Heart left ventricle (tissue), 16 donors: Measurements from ENCODE around the gene HOXB3. TPM values are rescaled to one million over a fixed set of nuclear protein-coding genes. Genes with fewer than 3 reads are reported as not detected.

ENCODE experiments used
- ATAC-seq, 4 donors: fragments of 200-7000 bp; cut with Tn5 transposase; one replicate each; pipeline ENCODE4 v1.9.1; 2020 to 2022; ENCODE audit warnings: moderate library complexity in 4 of 4, mild to moderate bottlenecking in 3 of 4, moderate number of reproducible peaks in 1 of 4
- DNase-seq, 5 donors: peaks; one replicate each; pipeline ENCODE4 v3.0.0-alpha.2; 2020
- H3K27ac ChIP-seq, 12 donors: fragments of 200-600 bp; sonication (generic) in 4 of 12; one replicate each; pipeline versions ENCODE4 v1.5.0 to v1.8.0; 2016 to 2022; ENCODE audit warnings: mild to moderate bottlenecking in 2 of 12
- H3K27me3 ChIP-seq, 9 donors: fragments of 200-600 bp; sonication (generic) in 2 of 9; one replicate each; pipeline versions ENCODE4 v1.5.1 to v1.8.0; 2016 to 2022; ENCODE audit warnings: mild to moderate bottlenecking in 3 of 9
- H3K36me3 ChIP-seq, 9 donors: fragments of 200-600 bp; sonication (generic) in 2 of 9; one replicate each; pipeline versions ENCODE4 v1.5.0 to v1.8.0; 2018 to 2022; ENCODE audit warnings: mild to moderate bottlenecking in 2 of 9
- H3K4me1 ChIP-seq, 12 donors: fragments of 200-600 bp; sonication (generic) in 4 of 12; one replicate each; pipeline versions ENCODE4 v1.5.0 to v1.8.0; 2016 to 2022; ENCODE audit warnings: mild to moderate bottlenecking in 3 of 12
- H3K4me3 ChIP-seq, 12 donors: fragments of 200-600 bp; sonication (generic) in 4 of 12; one replicate each; pipeline versions ENCODE4 v1.5.0 to v1.8.0; 2017 to 2022; ENCODE audit warnings: mild to moderate bottlenecking in 9 of 12, moderate library complexity in 4 of 12
- H3K9me3 ChIP-seq, 12 donors: fragments of 200-600 bp; sonication (generic) in 4 of 12; one replicate each; pipeline versions ENCODE4 v1.5.0 to v1.8.0; 2016 to 2022; ENCODE audit warnings: mild to moderate bottlenecking in 1 of 12
- CTCF ChIP-seq, 12 donors: fragments of 200-600 bp; sonication (generic) in 4 of 12; IDR thresholded peaks; one replicate each; pipeline versions ENCODE4 v1.5.0 to v1.8.0; 2018 to 2022; ENCODE audit warnings: antibody characterized with exemption in 12 of 12, mild to moderate bottlenecking in 5 of 12
- POLR2A ChIP-seq, 2 donors: fragments of 450-650 bp; IDR thresholded peaks; one replicate each; pipeline ENCODE4 v1.6.1; 2017; ENCODE audit warnings: antibody characterized with exemption in 2 of 2, mild to moderate bottlenecking in 2 of 2, moderate library complexity in 2 of 2
- WGBS, 4 donors: extraction: QIAGEN DNeasy Blood & Tissue Kit in 2 of 4; methylation state at CpG; one replicate each; pipeline versions ENCODE4 v1.1.5 to v1.1.7; 2013 to 2018; 5-methylcytosine and 5-hydroxymethylcytosine counted together
- intact Hi-C, 10 donors: fragments of 100-400 bp; cut with DNase I; formaldehyde crosslinking; loops; one replicate each; pipeline versions ENCODE4 v1.11.1 to v1.14.2; 2022
- polyA plus RNA-seq, 2 donors: library from polyadenylated mRNA; stranded (reverse); fragments of 200-250 nt; gene quantifications; one replicate each; pipeline ENCODE4 v1.2.3, GENCODE V29; 2013
- total RNA-seq, 9 donors: library from RNA; depleted of rRNA in 2 of 9; stranded (reverse); fragments of >200 nt in 2 of 9; fragmentation: NEBNext Ultra II Directional in 3 of 9; extraction: Animal tissue kit (Norgen Biotek cat#: 25700) in 3 of 9; gene quantifications; one replicate each; pipeline versions ENCODE4 v1.1.0 to v1.2.4, GENCODE V29; 2016 to 2023
- donor health status: ischemic (EF 13 %, LVEDD 7.1; RV severe dilation, severe dysfunction).
- donor health status: healthy with polysubstance abuse.
- donor health status: DM: no; HTN: yes; CAD: no.
- donor health status: DM: no; HTN: no; CAD: no.
- donor health status: ischemic (EF 25% LVEDD 6.9; RV normal size, moderate dysfunction).
- donor health status: ischemic (EF 25% LVEDD 5.7; RV mildly dilated, moderate dysfunction).
- donor health status: healthy.
- donor health status: DM: yes; HTN: yes; CAD: no.
- donor health status: ischemic (EF 35%, LVEDD 5.7; RV mildly dilated, moderate dysfunction).
- donor health status: nonischemic (EF 11% LVEDD 7.7; RV severe dilation, severe dysfunction).
- donor health status: DM: yes; HTN: yes; CAD: no.
- donor health status: PGD.
- donor health status: ischemic (EF 29% LVEDD 5.4; RV normal size, mild dysfunction).
- donor health status: nonischemic (EF 23%, LVEDD 6.1; RV moderate dilation, normal function).

HOXB3 gene
- total and polyA plus RNA-seq, 11 donors: 0.11 to 5.5 (median 2.0) TPM

GRCh38 chr17:48620461-48621139, 30.6 kb upstream of the HOXB3 start:
- H3K9me3 ChIP-seq: no peaks in the 10 kb centered on the region
- DNase-seq: no peak
- WGBS, 4 donors: 19 to 29% (median 24%) methylated on average over 5 to 6 of the region's 6 CpGs
- peaks cover 79 to 100% (median 99%) of the 10 kb centered on the region in 9 donors for H3K27me3 ChIP-seq
- ATAC-seq: no peak
- intact Hi-C loops: loop anchor here in 2 of 10 donors (5.0 to 10.0 kb wide), 2 partner anchors 268 to 456 kb away; no protein-coding TSS in a partner anchor
- no peak for TF ChIP-seq POLR2A (IDR thresholded peaks at IDR 0.05)
- TF ChIP-seq CTCF (IDR thresholded peaks at IDR 0.05): no peak
- H3K4me3 ChIP-seq: no peak overlapping the region
- no peaks in the 10 kb centered on the region for H3K36me3 ChIP-seq
- H3K27ac ChIP-seq: no peak overlapping the region
- H3K4me1 ChIP-seq: peaks cover 0 to 23% (median 9%) of the 10 kb centered on the region in 12 donors

- ATAC-seq (no peak), DNase-seq (no peak)
- intact Hi-C loops: loop anchor here (2.0 to 10.0 kb wide), 11 partner anchors 268 to 595 kb away; no protein-coding TSS in a partner anchor
- Histone ChIP-seq H3K9me3 (no peaks in the 10 kb centered on the region), H3K4me3 (no peak overlapping the region), H3K27ac (no peak overlapping the region), H3K36me3 (no peaks in the 10 kb centered on the region), H3K4me1 (peaks cover 0 to 16% (median 2%) of the 10 kb centered on the region in 12 donors), H3K27me3 (peaks cover 80 to 100% (median 98%) of the 10 kb centered on the region in 9 donors)
- TF ChIP-seq POLR2A (IDR thresholded peaks at IDR 0.05) (no peak), CTCF (IDR thresholded peaks at IDR 0.05) (no peak)
- WGBS, 4 donors: 14 to 19% (median 15%) methylated on average over 21 to 32 of the region's 32 CpGs
These were observed 29.9 kb upstream of the HOXB3 start for GRCh38 chr17:48619826-48620449.

GRCh38 chr17:48618256-48618896, 28.3 kb upstream of the HOXB3 start:
- WGBS, 4 donors: 3 to 6% (median 4%) methylated on average over 25 of the region's 25 CpGs
- no peak overlapping the region for H3K27ac ChIP-seq
- H3K36me3 ChIP-seq: no peaks in the 10 kb centered on the region
- intact Hi-C loops: loop anchor here (1.0 to 10.0 kb wide), 12 partner anchors 281 to 594 kb away; no protein-coding TSS in a partner anchor
- DNase-seq (peak; percentile 80 to 91 (median 85)), ATAC-seq (peak; percentile 69 to 92 (median 89))
- no peak overlapping the region for H3K4me3 ChIP-seq
- H3K4me1 ChIP-seq: peaks cover 0 to 22% (median 2%) of the 10 kb centered on the region in 12 donors
- peaks cover 86 to 100% (median 98%) of the 10 kb centered on the region in 9 donors for H3K27me3 ChIP-seq
- TF ChIP-seq CTCF (IDR thresholded peaks at IDR 0.05) (peak; percentile 95 to 99 (median 98)), POLR2A (IDR thresholded peaks at IDR 0.05) (no peak)
- no peaks in the 10 kb centered on the region for H3K9me3 ChIP-seq
